ENCODE data around the gene GLIPR1. TPM values are rescaled to one million over a fixed set of nuclear protein-coding genes. Genes with fewer than 3 reads are reported as not detected.
"Not testable (repeated sequence)": the region's sequence is repeated elsewhere in the genome, so short reads cannot be mapped to it uniquely, and the experiment has no call there.

GLIPR1 gene
- total RNA-seq, 2 experiments from 2014 or later: 41.3 to 47.7 TPM

DNA sequence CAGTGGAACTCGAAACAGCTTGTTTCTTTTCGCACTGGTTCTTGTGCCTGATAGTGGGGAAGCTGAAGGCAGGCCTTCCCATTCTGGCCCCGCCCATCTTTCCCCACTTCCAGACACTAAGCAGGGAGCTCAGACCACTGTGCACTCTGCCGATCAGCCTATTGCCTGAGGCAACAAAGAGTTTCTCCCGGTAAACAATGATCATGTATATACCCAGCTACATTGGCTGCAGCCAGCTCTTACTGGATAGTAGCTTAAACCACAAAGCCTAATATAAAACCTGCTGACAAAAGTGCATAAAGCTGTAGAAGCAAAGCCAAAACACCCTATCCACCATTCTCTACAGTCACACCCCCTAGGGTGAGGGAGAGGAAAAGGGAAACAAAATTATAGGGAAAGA lies 24.7 kb upstream of the GLIPR1 start:
- intact Hi-C loops (cut with DNase I, micrococcal nuclease): loop anchor here in 1 of 2 experiments (2.0 kb wide), 1 partner anchor 25 kb away; the partner anchor contains the start of gene GLIPR1
- DNase-seq: no peak
- Histone ChIP-seq H3K4me3 (ENCODE audit: low read length) (no peak overlapping the region), H3K27me3 (ENCODE audit: control insufficient read depth in 1 of 2, insufficient read depth in 2 of 2, low read length in 2 of 2) (no peaks in the 10 kb centered on the region), H3K36me3 (ENCODE audit: insufficient read depth, low read length) (no peaks in the 10 kb centered on the region), H3K27ac (ENCODE audit: low read depth in 1 of 2, low read length in 2 of 2) (no peak overlapping the region), H3K4me1 (ENCODE audit: insufficient read depth, low read length) (peaks cover 19% of the 10 kb centered on the region), H3K9me3 (ENCODE audit: control insufficient read depth in 1 of 2, insufficient read depth in 1 of 2, low read length in 2 of 2) (no peaks in the 10 kb centered on the region)
- no peak for ATAC-seq (ENCODE audit: poor library complexity)
- H3K4me3 Mint-ChIP-seq: no peak overlapping the region
- H3K27me3 Mint-ChIP-seq: no peaks in the 10 kb centered on the region
- H3K4me1 Mint-ChIP-seq (ENCODE audit: low read depth): peaks cover 40% of the 10 kb centered on the region
- H3K36me3 Mint-ChIP-seq (ENCODE audit: low read depth): no peaks in the 10 kb centered on the region
- CTCF ChIA-PET: interaction anchor here (1.5 to 1.6 kb wide), 2 partner anchors 29 to 71 kb away, joined by 3 to 8 read pairs; no protein-coding TSS in a partner anchor
- no peaks in the 10 kb centered on the region for H3K9me3 Mint-ChIP-seq
- TF ChIP-seq, protein P1, sequence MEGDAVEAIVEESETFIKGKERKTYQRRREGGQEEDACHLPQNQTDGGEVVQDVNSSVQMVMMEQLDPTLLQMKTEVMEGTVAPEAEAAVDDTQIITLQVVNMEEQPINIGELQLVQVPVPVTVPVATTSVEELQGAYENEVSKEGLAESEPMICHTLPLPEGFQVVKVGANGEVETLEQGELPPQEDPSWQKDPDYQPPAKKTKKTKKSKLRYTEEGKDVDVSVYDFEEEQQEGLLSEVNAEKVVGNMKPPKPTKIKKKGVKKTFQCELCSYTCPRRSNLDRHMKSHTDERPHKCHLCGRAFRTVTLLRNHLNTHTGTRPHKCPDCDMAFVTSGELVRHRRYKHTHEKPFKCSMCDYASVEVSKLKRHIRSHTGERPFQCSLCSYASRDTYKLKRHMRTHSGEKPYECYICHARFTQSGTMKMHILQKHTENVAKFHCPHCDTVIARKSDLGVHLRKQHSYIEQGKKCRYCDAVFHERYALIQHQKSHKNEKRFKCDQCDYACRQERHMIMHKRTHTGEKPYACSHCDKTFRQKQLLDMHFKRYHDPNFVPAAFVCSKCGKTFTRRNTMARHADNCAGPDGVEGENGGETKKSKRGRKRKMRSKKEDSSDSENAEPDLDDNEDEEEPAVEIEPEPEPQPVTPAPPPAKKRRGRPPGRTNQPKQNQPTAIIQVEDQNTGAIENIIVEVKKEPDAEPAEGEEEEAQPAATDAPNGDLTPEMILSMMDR (IDR thresholded peaks at IDR 0.05): no peak
- no peak overlapping the region for H3K27ac Mint-ChIP-seq
- POLR2A ChIA-PET: interaction anchor here (0.6 kb wide), 1 partner anchor 65 kb away, joined by 3 read pairs; the partner anchor contains the start of gene GLIPR1L2

DNA sequence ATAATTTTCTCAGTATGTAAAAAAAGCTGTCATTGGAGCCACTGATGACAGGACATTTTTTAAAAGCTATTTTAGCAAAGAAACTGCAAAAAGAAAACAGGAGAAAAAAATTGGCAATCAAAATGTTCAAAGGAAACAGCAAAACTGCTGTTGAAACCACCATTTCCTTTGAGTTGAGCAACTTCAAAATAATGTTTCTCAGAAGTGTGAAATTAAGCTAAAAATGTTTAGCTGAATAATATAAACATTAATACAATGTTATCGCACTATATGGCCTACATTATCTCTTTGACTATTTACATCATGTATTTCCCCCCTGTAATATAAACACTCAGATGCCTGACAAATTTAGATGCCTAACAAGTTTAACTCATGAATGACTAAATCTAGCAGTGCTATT lies 23.4 kb upstream of the GLIPR1 start:
- Mint-ChIP-seq H3K27me3 (no peaks in the 10 kb centered on the region), H3K27ac (no peak overlapping the region), H3K4me3 (no peak overlapping the region), H3K9me3 (no peaks in the 10 kb centered on the region), H3K36me3 (ENCODE audit: low read depth) (no peaks in the 10 kb centered on the region), H3K4me1 (ENCODE audit: low read depth) (peaks cover 41% of the 10 kb centered on the region)
- H3K27ac ChIP-seq (ENCODE audit: low read depth in 1 of 2, low read length in 2 of 2): no peak overlapping the region
- ChIA-PET POLR2A (interaction anchor here (0.9 to 1.7 kb wide), 7 partner anchors 14 to 66 kb away, joined by 3 to 16 read pairs (median 6); partner anchors contain the start of genes GLIPR1, GLIPR1L2 and KRR1), CTCF (interaction anchor here (1.1 to 1.5 kb wide), 2 partner anchors 16 to 69 kb away, joined by 3 to 4 read pairs; no protein-coding TSS in a partner anchor)
- peaks cover 19% of the 10 kb centered on the region for H3K4me1 ChIP-seq (ENCODE audit: insufficient read depth, low read length)
- no peaks in the 10 kb centered on the region for H3K27me3 ChIP-seq (ENCODE audit: control insufficient read depth in 1 of 2, insufficient read depth in 2 of 2, low read length in 2 of 2)
- DNase-seq (peak in 3 of 14 experiments; percentile 24 to 66 (median 27)), ATAC-seq (ENCODE audit: poor library complexity) (no peak)
- no peak overlapping the region for H3K4me3 ChIP-seq (ENCODE audit: low read length)
- intact Hi-C loops (cut with DNase I, micrococcal nuclease): loop anchor here in 1 of 2 experiments (2.0 kb wide), 1 partner anchor 24 kb away; the partner anchor contains the start of gene GLIPR1
- H3K36me3 ChIP-seq (ENCODE audit: insufficient read depth, low read length): no peaks in the 10 kb centered on the region
- TF ChIP-seq, protein P1 (IDR thresholded peaks at IDR 0.05): no peak
- H3K9me3 ChIP-seq (ENCODE audit: control insufficient read depth in 1 of 2, insufficient read depth in 1 of 2, low read length in 2 of 2): no peaks in the 10 kb centered on the region

DNA sequence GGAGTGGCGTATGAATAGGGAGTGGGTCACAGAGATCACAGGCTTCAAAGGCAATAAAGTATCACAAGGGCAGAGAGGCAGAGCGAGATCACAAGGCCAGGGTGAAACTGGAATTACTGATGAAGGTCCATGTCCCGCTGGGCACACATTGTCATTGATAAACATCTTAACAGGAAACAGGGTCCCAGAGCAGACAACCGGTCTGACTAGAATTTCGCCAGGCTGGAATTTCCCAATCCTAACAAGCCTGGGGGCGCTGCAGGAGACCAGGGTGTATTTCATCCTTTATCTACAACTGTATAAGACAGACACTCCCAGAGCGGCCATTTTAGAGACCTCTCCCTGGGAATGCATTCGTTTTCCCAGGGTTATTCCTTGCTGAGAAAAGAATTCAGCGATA lies 22.7 kb upstream of the GLIPR1 start:
- H3K9me3 Mint-ChIP-seq; H3K27me3 ChIP-seq (ENCODE audit: control insufficient read depth in 1 of 2, insufficient read depth in 2 of 2, low read length in 2 of 2); H3K36me3 Mint-ChIP-seq (ENCODE audit: low read depth); H3K36me3 ChIP-seq (ENCODE audit: insufficient read depth, low read length); DNase-seq; H3K4me3 Mint-ChIP-seq; H3K27ac ChIP-seq (ENCODE audit: low read depth in 1 of 2, low read length in 2 of 2); H3K9me3 ChIP-seq (ENCODE audit: control insufficient read depth in 1 of 2, insufficient read depth in 1 of 2, low read length in 2 of 2); ATAC-seq (ENCODE audit: poor library complexity); H3K27ac Mint-ChIP-seq; CTCF ChIA-PET; H3K4me3 ChIP-seq (ENCODE audit: low read length); H3K27me3 Mint-ChIP-seq: not testable (repeated sequence)
- peaks cover 41% of the 10 kb centered on the region for H3K4me1 Mint-ChIP-seq (ENCODE audit: low read depth)
- POLR2A ChIA-PET: interaction anchor here (0.9 to 1.7 kb wide), 6 partner anchors 13 to 54 kb away, joined by 3 to 16 read pairs (median 4); partner anchors contain the start of genes GLIPR1 and KRR1
- intact Hi-C loops (cut with DNase I, micrococcal nuclease): loop anchor here in 1 of 2 experiments (2.0 kb wide), 1 partner anchor 23 kb away; the partner anchor contains the start of gene GLIPR1
- H3K4me1 ChIP-seq (ENCODE audit: insufficient read depth, low read length): peaks cover 19% of the 10 kb centered on the region

All from CD4-positive, alpha-beta T cell (primary cell).